ENCODE data around the gene DTNB.
A peak's percentile ranks its signal among the peaks of the same experiment; 100 is the strongest.
"Not testable (repeated sequence)": the region's sequence is repeated elsewhere in the genome, so short reads cannot be mapped to it uniquely, and the experiment has no call there.

Gene DTNB

DNA sequence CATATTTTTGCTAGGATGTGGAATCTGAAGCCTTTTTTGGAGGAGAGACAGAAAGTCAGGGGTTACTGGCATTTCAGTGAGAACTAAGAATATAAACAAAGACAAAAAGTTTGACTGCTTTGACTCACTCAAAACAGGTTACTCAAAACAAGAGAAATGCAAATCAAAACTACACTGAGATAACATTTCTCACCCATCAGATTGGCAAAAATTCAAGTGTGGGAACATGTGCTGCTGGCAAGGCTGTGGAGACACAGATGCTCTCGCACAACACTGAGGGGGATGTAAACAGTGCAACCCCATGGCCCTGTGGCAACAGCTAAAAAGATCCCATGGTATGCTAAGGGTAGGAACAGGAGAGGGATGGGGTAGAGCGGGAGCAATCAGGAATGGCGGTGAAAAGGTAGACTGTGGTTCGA is 86.6 kb downstream of the DTNB start:
- peak; percentile 87 for DNase-seq

DNA sequence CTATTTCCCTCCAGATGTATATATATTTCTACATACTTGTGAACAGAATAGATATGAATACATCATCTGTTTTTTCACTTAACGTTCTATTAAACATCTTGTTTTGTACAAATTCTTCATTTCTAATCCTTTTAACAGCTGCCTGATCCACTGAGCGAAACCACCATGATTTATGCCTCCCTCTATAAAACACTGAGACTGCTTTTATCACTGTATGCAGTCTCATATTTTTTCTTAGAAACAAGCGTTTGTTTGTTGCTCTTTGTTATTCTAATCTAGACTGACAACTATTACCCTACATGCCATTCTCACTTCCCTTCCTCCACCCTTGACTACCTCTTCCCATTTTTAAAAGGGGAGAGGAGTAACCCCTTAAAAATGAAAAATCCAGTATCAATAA is 88.2 kb downstream of the DTNB start:
- DNase-seq = no peak

DNA sequence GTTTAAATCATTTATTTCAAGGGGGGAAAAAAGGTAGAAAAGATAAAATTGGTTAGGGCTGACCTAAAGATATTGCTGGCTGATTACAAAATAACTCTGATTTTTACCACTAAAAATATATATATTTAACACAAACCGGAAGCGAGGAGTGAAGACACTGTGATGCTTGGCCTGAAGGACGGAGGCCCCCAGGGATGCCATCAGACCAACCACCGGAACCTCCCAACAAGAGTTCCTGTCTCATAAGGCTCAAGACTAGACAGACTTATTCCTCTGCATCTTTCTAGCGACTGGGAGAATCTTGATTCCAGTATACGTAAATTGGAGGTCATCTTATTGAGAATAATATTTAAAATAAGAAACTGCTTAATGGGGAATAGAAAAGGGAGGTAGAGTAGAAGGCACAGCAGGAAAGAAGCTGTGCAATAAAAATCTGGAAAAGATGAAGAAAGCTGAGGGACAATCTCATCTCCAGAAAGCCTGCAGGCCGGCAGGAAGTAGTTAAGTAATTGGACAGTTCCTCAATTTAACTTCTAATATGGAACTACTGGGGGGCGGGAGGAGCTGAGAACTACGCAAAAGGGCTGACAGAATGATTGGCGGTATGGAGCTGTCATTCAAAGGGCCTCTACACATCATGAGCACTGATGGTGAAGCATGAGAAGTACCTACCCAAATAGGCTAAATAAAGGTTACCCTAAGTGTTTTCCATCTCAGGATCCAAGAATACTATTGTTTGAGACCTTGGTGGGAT is 91.1 kb downstream of the DTNB start:
- no peak for DNase-seq

DNA sequence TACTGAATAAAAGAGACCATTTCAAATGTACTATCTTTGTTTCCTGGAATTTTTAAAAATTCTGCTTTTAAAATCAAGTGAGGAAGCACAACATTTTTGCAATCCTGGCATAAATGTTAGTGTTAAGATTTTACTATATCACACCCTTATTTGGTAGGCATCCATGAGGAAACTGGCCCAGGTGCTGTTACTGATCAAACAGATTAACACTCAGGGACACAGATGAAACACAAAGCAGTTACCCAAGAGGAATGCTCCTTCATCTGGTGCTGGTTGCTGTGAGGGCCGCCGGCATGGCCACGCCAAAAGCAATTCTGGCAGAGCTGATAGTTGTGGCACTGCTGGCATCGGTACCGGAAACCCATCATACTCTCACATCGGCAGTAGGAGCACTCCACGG is 96.8 kb downstream of the DTNB start:
- no peak for DNase-seq

DNA sequence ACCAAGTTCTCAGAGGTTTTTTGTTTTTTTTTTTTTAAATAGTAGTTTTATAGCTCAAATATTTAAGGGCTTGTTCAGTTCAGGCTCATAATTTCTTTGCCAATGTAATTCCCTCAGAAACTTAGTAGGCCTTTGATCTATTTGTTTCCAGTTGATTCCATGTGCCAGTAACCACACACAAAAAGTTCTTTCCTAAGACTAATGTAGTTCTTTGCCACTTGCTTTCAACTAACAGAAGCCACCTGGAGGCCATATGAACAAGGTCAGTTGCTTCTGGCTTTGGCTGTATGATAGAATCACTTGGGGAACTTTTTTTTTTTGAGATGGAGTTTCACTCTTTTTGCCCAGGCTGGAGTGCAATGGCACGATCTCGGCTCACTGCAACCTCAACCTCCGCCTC is 100.7 kb downstream of the DTNB start:
- no peak for DNase-seq

DNA sequence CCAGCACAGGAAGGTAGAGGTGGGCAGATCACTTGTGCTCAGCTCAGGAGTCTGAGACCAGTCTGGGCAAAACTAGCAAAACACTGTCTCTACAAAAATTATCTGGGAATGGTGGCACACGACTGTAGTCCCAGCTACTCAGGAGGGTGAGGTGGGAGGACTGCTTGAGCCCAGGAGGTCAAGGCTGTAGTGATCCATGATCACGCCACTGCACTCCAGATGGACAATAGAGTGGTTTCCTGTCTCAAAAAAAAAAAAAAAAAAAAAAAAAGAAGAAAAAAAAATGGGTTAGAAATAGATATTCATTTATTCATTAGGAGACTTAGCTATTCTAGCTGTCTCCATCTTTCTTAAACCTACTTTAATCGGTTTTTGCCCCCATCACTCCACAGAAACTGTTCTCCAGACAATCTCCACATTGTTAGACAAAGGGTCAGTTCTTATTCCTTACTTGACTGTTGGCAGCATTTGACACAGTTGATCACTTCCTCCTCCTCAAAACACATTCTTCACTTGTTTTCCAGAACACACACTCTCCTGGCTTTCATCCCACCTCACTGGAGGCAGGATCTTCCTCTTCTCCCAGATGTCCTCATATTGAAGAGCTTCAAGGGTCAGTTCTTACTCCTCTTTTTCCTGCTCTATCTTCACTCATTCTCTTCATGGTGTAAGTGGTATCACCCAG is 103.1 kb downstream of the DTNB start:
- DNase-seq = no peak

DNA sequence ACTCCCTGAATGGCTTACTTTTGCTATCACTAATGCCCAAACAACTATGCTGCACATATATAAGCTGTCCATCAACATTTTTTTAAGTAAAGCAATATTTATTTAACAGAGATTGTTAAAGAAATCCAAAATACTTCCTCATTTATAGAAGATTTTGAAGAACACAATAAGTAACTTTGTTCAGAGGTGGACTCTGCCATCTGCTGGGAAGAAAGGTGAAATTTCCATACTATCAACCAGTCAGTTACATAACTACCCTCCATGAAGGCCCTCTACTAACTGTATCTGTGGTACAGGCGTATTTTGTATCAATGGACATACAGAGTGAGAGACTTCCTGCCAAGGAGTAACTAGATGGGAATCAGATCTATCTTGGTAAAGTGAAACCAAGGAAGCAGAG is 106.0 kb downstream of the DTNB start:
- peak; percentile 42 for DNase-seq

DNA sequence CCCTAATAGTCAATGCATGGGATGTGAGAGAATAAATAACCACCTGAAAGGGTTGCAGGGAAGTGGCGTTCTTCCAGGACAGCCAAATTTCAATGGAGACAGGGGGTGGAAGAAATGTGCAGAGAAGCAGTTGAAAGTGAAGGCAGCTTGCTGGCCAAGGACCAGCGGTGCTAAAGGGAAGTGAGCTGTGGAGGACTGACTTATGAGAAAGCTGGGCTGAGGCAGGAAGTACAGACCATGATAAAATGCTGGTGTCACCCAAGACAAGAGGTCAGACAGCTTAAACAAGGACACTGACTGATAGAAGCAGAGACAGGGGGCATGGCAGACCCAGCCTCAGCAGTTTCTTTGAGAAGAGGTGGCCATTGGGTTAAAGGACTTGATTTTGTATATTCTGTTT is 106.7 kb downstream of the DTNB start:
- no peak for DNase-seq

DNA sequence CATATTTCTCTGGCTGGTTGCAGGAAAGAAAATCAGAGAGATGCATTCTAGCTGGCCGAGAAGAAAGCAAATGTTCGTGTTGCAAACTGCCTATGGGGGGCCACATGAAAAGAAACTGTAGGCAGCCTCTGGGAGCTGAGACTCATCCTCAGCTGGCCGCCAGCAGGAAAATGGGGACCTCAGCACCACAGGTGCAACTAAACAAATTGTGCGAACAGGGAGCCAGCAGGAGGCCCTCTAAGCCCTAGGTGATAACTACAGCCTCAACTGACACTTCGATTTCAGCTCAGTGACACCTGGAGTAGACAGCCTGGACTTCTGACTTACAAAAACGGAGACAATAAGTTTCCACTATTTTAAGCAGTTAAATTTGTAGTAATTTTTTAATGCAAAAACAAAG is 107.3 kb downstream of the DTNB start:
- DNase-seq = no peak

DNA sequence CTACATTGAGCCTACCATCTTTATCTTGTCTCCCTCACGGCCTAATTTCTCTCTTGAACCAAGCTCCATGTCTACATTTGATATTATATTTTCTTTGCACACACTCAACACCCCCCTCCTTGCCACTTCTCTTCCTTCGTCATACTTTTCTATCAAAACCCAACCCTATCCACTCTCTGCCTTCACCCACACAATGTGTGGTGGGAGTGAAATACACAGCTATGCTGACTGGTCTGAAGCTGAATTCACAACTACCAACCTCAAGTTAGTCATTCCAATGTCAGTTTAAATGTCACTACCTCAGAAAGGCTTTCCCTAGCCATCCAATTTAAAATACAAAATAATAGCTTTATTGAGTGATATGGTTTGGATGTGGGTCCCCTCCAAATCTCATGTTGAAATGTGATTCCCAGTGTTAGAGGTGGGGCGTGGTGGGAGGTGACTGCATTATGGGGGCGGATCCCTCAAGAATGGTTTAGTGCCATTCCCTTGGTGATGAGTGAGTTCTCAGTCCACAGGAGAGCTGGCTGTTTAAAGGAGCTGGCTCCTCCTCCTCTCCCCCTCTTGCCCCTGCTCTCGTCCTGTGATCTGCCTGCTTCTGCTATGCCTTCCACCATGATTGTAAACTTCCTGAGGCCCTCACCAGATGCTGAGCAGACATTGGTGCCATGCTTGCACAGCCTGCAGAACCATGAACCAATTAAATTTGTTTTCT is 112.1 kb downstream of the DTNB start:
- peak; percentile 24 for DNase-seq

DNA sequence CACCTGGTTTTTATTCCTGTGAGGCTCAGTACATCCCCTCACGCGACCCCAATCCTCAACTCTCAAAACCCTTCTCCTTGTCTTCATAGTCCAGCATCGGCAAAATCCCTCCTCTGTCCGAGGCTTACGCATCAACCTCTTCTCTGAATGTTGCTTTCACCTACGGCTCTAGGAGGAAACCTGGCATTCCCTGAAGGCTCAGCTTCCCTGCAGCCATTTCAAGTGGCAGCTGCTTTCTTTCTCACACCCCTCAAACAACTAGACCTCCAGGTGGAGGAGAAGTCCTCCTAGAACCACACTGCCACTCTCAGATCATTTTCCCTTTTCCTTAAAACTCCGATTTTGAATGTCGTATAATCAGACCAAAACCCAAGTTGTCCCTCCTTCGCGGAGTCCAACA is 114.2 kb downstream of the DTNB start:
- DNase-seq = no peak

DNA sequence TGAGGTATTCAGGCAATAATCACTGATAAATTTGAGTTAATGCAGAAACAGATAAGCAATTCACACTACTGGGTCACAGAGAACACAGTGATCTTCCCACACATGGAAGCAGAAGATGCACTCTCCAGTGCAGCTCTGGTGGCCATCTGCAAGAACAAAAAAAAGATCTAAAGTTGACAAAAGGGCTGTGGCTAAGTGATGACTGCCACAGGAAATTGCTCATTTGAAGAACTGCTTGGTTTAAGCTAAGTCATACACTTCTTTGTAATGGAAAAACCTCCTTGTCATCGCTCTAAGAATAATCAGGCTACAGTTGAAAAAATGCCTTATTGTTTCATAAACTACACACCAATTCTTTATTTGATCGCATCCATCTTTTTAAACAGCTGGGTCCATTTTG is 115.1 kb downstream of the DTNB start:
- peak; percentile 89 for DNase-seq

DNA sequence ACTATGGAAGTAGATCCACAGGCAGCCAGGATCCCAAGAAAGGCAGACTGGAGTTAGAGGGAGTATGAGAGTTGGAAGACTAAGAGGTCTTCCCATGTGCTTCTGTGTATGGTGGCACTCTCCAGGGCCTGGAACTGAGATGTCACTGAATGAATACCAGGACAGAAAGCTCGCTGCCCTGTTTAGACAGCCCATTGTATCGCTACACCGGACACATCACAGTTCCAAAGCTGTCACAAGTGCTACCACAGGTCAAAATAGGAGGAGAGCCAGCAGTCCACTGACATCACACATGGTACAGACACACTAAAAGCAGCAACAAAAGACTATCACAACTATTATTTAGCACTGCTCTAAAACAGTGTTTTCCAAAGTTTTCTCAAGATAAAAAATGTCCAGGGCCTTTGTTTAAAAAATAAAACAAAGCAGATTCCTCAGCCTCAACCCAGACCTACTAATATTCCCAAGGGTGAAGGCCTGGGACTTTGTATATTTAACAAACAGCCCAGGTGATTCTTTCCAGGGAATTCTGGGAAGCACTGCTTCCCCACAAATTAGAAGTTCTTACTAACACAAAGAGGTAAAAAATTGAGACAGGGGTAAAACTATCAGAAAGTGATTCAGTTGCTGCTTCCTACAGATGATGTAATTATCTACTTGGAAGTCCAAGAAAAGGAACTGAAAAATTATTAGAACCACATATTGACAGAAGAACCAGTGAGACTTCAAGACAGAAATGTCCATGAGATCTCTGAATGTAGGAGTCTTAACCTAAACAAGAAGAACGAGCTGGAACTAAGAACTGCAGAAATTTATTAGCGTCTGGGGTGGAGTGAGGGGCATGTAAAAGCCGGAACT is 116.0 kb downstream of the DTNB start:
- no peak for DNase-seq

DNA sequence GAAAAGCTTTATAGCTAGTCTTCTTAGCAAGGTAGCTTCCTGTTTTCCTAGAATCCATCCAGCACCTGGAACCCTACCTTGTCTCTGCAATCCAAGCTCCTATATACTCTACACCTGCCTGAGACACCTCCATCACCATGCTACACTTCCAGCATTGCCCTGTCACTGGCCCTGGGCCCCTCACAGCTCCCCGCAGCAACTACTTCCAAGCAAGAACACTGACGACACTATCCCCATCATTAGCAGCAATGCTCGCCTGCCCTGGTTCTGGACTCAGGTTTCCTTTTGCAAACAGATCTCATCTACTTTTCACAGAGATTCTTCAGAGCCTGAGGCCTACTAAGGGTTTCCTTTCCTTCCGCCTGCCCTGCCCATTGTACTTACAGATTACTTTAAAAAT is 121.1 kb downstream of the DTNB start:
- no peak for DNase-seq

DNA sequence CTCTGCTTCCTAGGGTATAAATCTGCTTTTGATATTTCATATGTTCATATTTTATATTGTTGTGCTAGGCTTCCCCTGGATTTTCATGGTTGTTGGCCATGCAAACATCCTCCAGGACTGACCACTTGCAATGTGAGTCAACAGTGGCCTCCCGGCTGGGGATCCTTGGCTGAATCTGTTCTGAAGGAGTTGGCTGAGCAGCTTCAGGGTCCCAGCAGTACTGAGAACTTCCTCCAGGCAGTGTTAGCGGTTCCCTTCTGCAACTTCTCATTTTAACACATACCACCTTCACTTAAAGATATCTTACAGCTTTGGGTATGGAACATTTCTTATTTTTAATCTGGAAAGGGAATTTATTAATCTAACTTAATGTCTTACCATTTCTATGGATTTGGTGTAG is 122.1 kb downstream of the DTNB start:
- no peak for DNase-seq

DNA sequence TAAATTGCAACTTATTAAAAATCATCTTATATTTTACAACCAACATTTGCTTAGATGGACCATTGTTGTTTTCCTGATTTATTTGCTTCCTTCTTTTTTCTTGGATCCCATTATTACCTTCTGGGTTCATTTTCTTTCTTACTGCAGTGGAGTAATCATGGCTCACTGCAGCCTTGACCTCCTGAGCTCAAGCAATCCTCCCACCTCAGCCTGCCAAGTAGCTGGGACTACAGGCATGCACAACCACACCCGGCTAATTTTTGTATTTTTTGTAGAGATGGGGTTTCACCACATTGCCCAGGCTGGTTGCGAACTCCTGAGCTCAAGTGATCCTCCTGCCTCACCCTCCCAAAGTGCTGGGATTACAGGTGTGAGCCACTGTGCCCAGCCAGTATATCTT is 123.8 kb downstream of the DTNB start:
- DNase-seq = not testable (repeated sequence)

DNA sequence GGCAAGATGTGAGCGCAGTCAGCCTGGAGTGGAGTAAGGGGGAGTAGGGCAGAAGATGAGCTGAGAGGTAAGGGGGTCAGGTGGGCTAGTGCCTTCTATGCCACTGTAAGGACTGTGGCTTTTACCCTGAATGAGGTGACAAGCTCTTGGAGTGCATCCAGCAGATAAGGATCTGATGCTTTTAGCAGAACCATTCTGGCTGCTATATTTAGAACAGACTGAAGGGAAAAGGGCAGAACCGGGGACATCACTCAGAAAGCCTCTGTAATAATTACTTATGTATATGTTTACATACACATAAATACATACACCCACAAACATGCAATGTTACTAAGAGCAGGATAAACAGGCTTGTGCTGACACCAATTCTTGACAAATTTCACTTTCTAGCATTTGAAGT is 124.8 kb downstream of the DTNB start:
- no peak for DNase-seq

DNA sequence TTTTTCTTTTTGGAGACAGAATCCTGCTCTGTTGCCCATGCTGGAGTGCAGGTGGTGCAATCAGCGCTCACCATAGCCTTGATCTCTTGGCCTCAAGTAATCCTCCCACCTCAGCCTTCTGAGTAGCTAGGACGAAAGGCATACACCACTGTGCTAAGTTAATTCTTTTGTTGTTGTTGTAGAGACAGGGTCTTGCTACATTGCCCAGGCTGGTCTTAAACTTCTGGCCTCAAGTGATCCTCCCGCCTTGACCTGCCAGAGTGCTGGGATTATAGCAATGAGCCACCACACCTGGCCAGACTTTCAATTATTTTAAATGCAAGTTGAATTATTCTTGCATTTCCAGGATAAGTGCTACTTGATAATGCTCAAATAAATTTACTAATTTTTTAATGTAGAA is 126.5 kb downstream of the DTNB start:
- DNase-seq = no peak

DNA sequence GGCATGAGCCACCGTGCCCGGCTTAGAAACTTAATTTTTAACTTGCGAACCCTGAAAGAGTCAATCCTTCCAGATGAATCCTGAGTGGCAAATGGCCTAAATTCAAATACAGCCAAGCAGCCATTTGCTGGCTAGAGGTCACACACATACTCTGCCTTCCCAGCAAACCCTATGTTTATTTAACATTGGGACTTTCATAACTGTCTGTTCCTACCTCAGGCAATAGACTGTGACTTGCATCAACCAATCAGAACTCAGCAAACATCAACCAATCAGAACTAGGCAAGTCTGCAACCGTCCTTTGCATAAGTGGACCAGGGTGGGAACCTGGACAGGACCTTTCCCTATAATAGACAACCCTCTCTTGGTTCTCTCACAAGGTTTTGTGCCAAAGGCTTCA is 127.5 kb downstream of the DTNB start:
- no peak for DNase-seq

DNA sequence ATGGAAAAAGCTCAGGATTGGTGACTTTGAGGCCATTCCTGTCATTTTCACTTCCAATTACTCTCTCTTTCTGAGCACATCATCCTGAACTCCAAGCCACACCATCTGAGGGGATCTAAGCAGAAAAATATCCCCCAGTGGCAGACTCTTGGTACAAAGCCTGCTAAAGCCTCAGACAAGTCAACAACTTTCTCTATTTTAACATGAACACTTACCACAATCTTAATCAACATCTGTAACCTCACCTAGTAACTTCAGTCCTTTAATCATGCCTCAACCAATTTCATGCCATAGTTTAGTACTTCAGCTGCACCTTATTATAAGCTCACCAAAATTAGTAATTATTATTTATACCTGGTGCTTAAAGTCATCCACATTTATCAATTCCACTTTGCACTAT is 128.9 kb downstream of the DTNB start:
- no peak for DNase-seq

DNA sequence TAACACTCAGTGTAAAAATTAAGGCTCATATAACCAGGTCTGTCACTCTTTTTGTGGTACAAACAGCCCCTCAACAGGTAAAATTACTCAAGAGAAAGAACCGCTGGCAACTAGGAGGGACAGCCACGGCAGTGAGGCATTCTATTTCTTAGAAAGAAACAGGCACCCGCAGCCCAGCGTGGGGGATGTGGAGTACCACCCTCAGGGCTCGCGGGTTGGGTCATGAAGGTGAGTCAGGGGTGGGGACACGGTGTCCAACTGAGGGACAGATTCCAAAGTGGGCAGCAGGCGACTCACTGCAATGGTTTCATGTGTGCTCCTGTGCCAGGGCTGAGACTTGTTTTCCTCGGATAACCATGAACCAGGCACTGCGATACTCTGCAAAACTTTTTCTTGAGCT is 129.4 kb downstream of the DTNB start:
- DNase-seq = no peak

DNA sequence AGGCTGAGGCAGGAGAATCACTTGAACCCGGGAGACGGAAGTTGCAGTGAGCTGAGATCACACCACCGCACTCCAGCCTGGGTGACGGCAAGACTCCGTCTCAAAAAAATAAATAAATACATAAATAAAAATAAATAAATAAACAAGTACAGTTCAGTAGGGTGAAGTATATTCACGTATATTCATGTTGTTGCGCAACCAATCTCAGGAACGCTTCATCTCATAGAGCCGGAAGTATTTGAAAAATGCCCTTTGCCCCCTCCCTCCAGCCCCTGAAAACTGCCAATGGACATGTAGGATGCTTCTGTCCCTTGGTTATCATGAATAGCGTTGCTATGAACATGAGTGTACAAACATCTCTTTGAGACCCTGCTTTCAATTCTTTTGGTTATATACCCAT is 132.0 kb downstream of the DTNB start:
- no peak for DNase-seq

DNA sequence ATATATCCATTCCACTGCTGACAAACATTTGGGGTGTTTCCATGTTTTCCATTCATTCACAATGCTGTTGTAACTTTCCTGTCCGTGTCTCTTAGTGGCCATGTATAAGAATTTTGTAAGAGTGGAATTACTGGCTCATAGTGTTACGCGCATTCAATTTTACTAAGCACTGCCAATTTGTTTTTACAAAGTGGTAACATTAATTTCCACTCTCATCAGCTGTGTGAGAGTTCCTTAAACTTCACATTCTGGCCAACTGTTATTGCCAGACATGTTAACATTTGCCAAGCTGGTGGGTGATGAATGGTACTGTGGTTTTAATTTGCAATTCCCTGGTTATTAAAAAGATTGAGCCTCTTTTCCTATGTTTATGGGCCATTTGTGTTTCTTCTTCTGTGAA is 134.2 kb downstream of the DTNB start:
- DNase-seq = no peak
